ENCODE data around the gene SH3PXD2B. TPM values are rescaled to one million over a fixed set of nuclear protein-coding genes. Genes with fewer than 3 reads are reported as not detected.

The SH3PXD2B gene
- total and polyA plus RNA-seq, 8 donors, result 6.7 to 63.0 (median 20.5) TPM

GRCh38 chr5:172379481-172379880, 74.8 kb downstream of the SH3PXD2B start:
- no peak for TF ChIP-seq POLR2AphosphoS5 (IDR thresholded peaks at IDR 0.05)
- TF ChIP-seq EP300 (IDR thresholded peaks at IDR 0.05), result no peak
- no peak for TF ChIP-seq POLR2A (IDR thresholded peaks at IDR 0.05)
- no peak for TF ChIP-seq CTCF (IDR thresholded peaks at IDR 0.05)
- WGBS, 5 donors, result 56 to 92% (median 71%) methylated on average over 3 of the region's 3 CpGs
- no peak overlapping the region for H3K27ac ChIP-seq
- peaks cover 11 to 73% (median 50%) of the 10 kb centered on the region in 4 donors for H3K36me3 ChIP-seq
- no peak for DNase-seq
- H3K4me1 ChIP-seq, result peaks cover 13 to 43% (median 24%) of the 10 kb centered on the region in 4 donors
- intact Hi-C loops (cut with DNase I; ENCODE audit: low total_unique reads), result no loop called here
- no peak overlapping the region for H3K4me3 ChIP-seq
- no peaks in the 10 kb centered on the region for H3K9me3 ChIP-seq
- H3K27me3 ChIP-seq, result no peaks in the 10 kb centered on the region

GRCh38 chr5:172377856-172378255, 76.5 kb downstream of the SH3PXD2B start:
- intact Hi-C loops (cut with DNase I; ENCODE audit: low total_unique reads), result no loop called here
- DNase-seq, result no peak
- Histone ChIP-seq H3K9me3 (no peaks in the 10 kb centered on the region), H3K36me3 (peaks cover 11 to 80% (median 64%) of the 10 kb centered on the region in 4 donors), H3K4me3 (no peak overlapping the region), H3K27me3 (no peaks in the 10 kb centered on the region), H3K4me1 (peaks cover 9 to 31% (median 16%) of the 10 kb centered on the region in 4 donors), H3K27ac (no peak overlapping the region)
- TF ChIP-seq EP300 (IDR thresholded peaks at IDR 0.05) (no peak), POLR2A (IDR thresholded peaks at IDR 0.05) (no peak), CTCF (IDR thresholded peaks at IDR 0.05) (no peak), POLR2AphosphoS5 (IDR thresholded peaks at IDR 0.05) (no peak)
- WGBS, 5 donors, result 64 to 85% (median 84%) methylated on average over 4 of the region's 4 CpGs

GRCh38 chr5:172377438-172377837, 76.9 kb downstream of the SH3PXD2B start:
- Histone ChIP-seq H3K27ac (no peak overlapping the region), H3K27me3 (no peaks in the 10 kb centered on the region), H3K36me3 (peaks cover 11 to 84% (median 67%) of the 10 kb centered on the region in 4 donors), H3K9me3 (no peaks in the 10 kb centered on the region), H3K4me1 (peaks cover 9 to 27% (median 14%) of the 10 kb centered on the region in 4 donors), H3K4me3 (no peak overlapping the region)
- intact Hi-C loops (cut with DNase I; ENCODE audit: low total_unique reads), result no loop called here
- no peak for TF ChIP-seq EP300 (IDR thresholded peaks at IDR 0.05)
- no peak for TF ChIP-seq CTCF (IDR thresholded peaks at IDR 0.05)
- TF ChIP-seq POLR2AphosphoS5 (IDR thresholded peaks at IDR 0.05), result no peak
- no peak for TF ChIP-seq POLR2A (IDR thresholded peaks at IDR 0.05)
- DNase-seq, result no peak
- WGBS, 5 donors, result 82 to 91% (median 88%) methylated on average over 3 of the region's 3 CpGs

- H3K9me3 ChIP-seq, result peaks cover 3 to 19% (median 10%) of the 10 kb centered on the region in 4 donors
- WGBS, 5 donors, result 94 to 97% (median 95%) methylated on average over 6 of the region's 6 CpGs
- H3K4me1 ChIP-seq, result peaks cover 0 to 3% (median 0%) of the 10 kb centered on the region in 4 donors
- TF ChIP-seq POLR2A (IDR thresholded peaks at IDR 0.05), result no peak
- TF ChIP-seq POLR2AphosphoS5 (IDR thresholded peaks at IDR 0.05), result no peak
- no peak for TF ChIP-seq CTCF (IDR thresholded peaks at IDR 0.05)
- TF ChIP-seq EP300 (IDR thresholded peaks at IDR 0.05), result no peak
- H3K27ac ChIP-seq, result no peak overlapping the region
- no peak overlapping the region for H3K4me3 ChIP-seq
- no peaks in the 10 kb centered on the region for H3K27me3 ChIP-seq
- H3K36me3 ChIP-seq, result peaks cover 6 to 87% (median 72%) of the 10 kb centered on the region in 4 donors
- no peak for DNase-seq
- intact Hi-C loops (cut with DNase I; ENCODE audit: low total_unique reads), result no loop called here
Measured at GRCh38 chr5:172374783-172375182, 79.5 kb downstream of the SH3PXD2B start.

Measured in stomach (tissue), 9 donors.